Choroid plexus epithelial cell (primary cell): ENCODE data around the gene ADAMTS9.

ENCODE experiments used
- DNase-seq: peaks from one replicate; pipeline ENCODE4 v3.0.0-alpha.2; 2010; ENCODE audit warnings: low read depth
- H3K4me3 ChIP-seq: 2 replicates; pipeline ENCODE4 v1.5.1; 2011; ENCODE audit warnings: low read depth, mild to moderate bottlenecking, control low read depth, low read length, moderate library complexity
- TF ChIP-seq, protein P1 (sequence below): conservative IDR thresholded peaks from 2 replicates; pipeline ENCODE4 v1.5.1; 2011; ENCODE audit warnings: low read depth, mild to moderate bottlenecking, control low read depth, inconsistent platforms, low read length, moderate library complexity

ADAMTS9 gene

DNA sequence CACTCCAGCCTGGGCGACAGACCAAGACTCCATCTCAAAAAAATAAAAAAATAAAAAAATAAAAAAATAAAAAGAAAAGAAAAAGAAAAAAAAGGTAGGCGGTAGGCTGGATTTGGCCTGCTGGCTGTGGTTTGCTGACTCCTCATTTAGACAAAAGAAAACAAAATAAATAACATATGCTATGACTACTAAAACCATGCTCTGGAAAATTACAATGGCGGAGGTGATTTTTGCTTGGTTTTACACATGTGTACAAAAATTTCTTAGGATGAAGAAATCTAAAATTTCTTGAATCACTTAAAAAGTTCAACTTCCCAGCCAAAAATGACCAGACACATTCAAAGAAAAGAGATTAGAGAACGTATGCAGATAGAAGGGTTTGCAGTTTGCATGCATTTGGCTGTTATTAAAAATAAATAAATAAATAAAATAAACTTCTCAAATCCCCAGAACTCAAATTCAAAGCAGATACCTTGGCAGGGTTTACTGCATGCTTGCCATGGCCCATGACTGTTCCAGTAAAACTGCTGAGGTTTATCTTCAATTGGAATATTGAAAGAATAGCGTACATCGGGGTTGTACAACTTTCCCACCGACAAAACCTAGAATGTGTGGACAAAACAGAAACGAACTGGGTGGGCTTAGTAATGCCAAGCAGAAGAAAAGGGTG lies 65.9 kb downstream of the ADAMTS9 start:
- no peak overlapping the region for H3K4me3 ChIP-seq
- TF ChIP-seq, protein P1, sequence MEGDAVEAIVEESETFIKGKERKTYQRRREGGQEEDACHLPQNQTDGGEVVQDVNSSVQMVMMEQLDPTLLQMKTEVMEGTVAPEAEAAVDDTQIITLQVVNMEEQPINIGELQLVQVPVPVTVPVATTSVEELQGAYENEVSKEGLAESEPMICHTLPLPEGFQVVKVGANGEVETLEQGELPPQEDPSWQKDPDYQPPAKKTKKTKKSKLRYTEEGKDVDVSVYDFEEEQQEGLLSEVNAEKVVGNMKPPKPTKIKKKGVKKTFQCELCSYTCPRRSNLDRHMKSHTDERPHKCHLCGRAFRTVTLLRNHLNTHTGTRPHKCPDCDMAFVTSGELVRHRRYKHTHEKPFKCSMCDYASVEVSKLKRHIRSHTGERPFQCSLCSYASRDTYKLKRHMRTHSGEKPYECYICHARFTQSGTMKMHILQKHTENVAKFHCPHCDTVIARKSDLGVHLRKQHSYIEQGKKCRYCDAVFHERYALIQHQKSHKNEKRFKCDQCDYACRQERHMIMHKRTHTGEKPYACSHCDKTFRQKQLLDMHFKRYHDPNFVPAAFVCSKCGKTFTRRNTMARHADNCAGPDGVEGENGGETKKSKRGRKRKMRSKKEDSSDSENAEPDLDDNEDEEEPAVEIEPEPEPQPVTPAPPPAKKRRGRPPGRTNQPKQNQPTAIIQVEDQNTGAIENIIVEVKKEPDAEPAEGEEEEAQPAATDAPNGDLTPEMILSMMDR = no peak
- DNase-seq = no peak

DNA sequence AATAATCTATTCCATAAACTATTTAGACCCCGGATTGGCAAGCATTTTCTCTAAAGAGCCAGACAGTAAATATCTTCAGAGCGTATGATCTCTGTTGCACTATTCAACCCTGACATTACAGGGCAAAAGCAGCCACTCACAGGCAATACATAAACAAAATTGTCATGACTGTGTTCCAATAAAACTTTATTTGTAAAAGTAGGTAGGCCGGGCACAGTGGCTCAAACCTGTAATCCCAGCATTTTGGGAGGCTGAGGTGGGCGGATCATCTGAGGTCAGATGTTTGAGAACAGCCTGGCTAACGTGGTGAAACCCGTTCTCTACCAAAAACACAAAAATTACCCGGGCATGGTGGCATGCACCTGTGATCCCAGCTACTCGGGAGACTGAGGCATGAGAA lies 66.5 kb downstream of the ADAMTS9 start:
- TF ChIP-seq, protein P1 = no peak
- no peak for DNase-seq

DNA sequence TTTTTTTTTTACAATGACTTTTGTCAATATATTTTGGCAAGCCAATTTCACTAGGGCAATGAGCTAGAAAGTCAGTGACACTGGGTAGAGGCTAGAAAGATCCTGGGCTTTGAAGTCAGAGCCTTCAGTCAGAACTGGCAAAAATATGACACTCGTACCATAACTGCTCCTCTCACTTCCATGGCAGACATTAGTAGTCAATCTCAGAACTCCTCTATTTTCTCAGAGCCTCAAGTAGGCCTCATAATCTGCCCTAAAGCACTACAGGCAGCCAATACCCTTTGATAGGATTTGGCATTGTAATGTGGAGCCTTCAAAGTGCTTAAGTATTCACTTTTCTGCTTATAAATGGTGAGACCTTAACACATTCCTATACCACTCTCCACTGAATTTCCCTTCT lies 67.8 kb downstream of the ADAMTS9 start:
- no peak overlapping the region for H3K4me3 ChIP-seq
- TF ChIP-seq, protein P1 = no peak
- no peak for DNase-seq

More for the DNA sequence above, 66.5 kb downstream of the ADAMTS9 start:
- H3K4me3 ChIP-seq = no peak overlapping the region

DNA sequence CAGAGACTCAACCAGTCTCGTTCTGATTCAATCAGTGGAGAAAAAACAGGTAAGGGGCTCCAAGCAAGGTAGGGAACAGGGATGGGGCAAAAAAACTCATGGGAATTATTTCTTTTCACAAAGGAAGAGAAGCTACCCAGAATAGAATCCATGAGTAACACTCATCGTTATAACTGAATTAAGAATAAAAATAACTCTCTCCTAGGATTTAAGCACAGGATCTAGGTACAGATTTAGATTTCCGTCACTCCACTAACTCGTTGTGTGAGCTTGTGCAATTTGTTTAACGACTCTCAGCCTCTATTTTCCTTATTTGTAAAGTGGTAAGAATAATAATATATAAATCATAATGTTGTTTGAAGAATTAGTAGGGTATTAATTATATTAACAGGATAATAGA lies 68.6 kb downstream of the ADAMTS9 start:
- TF ChIP-seq, protein P1 = no peak
- no peak overlapping the region for H3K4me3 ChIP-seq
- DNase-seq = no peak

DNA sequence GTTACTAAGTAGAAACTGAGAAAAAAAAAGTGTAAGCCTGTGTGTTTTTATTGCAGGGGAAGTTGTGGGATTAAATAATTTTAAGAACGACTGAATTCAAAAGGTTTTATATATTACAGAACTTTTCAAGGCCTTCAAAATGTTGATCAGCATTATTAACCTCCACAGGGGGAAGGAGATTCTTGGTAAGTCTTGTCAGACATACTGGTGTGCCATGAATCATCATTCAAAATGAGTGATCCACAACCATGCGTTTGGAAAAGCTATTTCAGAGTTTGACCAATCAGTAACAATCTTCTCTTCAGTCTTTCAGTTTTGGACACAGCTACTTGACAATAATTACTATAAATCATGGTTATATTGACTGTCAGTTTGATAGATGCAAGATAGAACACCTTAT lies 70.2 kb downstream of the ADAMTS9 start:
- no peak overlapping the region for H3K4me3 ChIP-seq
- DNase-seq = no peak
- TF ChIP-seq, protein P1 = no peak

DNA sequence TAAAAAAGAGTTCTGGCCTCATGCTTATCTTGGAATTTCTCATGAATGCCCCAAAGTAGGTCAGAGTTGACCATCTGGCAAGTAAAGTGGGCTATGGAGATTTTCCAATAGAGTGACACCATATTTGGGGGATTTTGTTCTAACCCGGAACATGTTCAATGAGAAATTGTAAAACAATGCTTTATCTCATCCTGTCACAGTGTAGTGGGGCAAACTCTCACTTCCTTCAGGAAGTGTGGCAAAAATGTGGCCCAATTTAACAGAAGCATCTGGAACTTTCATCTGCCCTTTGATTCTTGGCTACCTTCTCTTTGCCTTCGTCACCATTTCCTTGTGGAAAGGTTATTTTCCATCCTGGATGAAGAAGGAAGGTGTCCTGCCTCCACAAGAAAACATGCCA lies 70.8 kb downstream of the ADAMTS9 start:
- no peak overlapping the region for H3K4me3 ChIP-seq
- DNase-seq = no peak
- TF ChIP-seq, protein P1 = no peak

DNA sequence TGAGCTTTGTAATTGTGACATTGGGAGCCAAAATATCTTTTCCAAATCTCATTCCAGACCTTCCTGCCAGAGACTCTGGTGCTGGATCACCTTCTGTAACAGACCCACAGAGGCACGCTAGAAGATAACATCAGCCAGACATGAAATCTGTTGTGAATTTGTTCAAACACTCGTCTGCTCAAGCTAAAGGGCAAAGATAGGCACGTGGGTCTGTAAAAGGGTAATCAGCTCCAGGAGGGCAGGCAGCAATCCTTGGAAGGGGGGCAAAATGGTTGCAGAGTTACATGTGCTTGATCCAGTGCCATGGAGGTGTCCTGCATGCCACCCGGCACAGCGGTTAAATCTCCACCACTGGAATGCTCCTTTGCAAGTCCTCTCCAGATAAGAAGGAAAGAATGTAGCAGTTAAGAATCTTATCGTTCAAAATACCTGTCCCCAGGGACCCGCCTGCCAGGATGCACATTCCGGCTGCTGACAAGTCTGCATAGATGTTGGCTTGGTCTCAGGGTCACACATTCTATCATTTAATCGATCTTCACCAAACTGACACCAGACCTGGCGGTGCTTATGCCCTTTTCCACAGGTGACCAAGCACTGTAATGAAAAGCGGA lies 74.8 kb downstream of the ADAMTS9 start:
- H3K4me3 ChIP-seq = no peak overlapping the region
- peak; percentile 13 for DNase-seq
- TF ChIP-seq, protein P1 = no peak
